Retinal pigment epithelial cell (primary cell): ENCODE data around the gene FARS2.

ENCODE experiments used
- DNase-seq: peaks from one replicate; pipeline ENCODE4 v3.0.0-alpha.2; 2010; ENCODE audit warnings: low read depth
- H3K4me3 ChIP-seq: 2 replicates; pipeline ENCODE4 v1.5.1; 2011; ENCODE audit warnings: mild to moderate bottlenecking, low read length, control low read depth, moderate library complexity
- TF ChIP-seq, protein P1 (sequence below): conservative IDR thresholded peaks from 2 replicates; pipeline ENCODE4 v1.5.1; 2011; ENCODE audit warnings: low read depth, low read length, control low read depth, inconsistent platforms

FARS2 gene

DNA sequence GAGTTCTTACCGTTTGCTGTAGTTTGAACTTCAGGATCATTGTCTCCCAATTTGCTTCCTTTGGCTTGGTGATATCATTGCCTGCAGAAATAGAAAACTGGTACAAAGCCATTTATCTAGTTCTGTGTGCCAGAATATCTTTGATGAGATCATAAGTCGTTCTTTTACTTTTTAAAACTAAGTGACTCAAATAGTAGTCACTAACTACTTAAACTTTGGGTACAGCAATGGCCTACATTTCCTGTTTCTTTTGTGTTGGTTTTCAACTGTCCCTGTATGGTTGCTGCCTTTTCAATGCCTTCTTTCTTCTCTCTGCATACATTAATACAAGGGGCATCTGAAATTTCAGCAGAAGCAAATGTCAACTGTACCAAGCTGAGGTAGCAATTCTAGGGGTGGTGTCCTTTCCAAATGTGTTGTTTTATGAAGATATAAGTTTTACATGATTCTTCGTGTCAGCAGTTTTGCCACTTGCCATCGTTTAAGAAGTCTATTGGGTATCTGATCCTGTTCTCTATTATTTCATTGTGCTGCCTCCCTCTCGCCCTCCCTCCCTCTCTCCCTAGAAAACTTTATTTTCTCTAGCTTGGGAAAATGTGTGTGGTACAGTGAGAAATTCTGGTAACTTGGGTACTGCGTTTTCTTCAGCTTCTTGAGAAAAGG is 238.5 kb downstream of the FARS2 start:
- no peak for DNase-seq
- TF ChIP-seq, protein P1, sequence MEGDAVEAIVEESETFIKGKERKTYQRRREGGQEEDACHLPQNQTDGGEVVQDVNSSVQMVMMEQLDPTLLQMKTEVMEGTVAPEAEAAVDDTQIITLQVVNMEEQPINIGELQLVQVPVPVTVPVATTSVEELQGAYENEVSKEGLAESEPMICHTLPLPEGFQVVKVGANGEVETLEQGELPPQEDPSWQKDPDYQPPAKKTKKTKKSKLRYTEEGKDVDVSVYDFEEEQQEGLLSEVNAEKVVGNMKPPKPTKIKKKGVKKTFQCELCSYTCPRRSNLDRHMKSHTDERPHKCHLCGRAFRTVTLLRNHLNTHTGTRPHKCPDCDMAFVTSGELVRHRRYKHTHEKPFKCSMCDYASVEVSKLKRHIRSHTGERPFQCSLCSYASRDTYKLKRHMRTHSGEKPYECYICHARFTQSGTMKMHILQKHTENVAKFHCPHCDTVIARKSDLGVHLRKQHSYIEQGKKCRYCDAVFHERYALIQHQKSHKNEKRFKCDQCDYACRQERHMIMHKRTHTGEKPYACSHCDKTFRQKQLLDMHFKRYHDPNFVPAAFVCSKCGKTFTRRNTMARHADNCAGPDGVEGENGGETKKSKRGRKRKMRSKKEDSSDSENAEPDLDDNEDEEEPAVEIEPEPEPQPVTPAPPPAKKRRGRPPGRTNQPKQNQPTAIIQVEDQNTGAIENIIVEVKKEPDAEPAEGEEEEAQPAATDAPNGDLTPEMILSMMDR: no peak

DNA sequence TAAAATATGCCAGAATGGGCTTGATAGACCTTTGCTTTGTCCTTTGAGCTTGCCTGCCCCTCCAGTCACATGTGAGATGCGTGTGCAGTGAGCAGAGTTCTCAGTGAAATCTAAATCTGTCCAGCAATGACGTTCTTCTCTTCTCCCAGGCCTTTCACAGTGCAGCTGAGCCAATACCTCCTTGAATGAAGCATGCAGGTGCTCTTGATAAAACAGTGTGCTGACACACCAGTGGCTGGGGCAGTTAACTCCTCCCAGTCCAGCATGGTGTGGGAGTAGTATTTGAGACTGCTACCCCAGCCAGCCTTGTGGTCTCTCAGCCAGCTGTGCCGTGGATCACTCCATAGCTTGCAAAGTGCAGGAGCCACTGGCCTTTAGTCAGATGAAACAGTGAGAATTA is 240.5 kb downstream of the FARS2 start:
- TF ChIP-seq, protein P1: no peak
- DNase-seq: no peak
- no peak overlapping the region for H3K4me3 ChIP-seq

More for the DNA sequence above, 238.5 kb downstream of the FARS2 start:
- no peak overlapping the region for H3K4me3 ChIP-seq

DNA sequence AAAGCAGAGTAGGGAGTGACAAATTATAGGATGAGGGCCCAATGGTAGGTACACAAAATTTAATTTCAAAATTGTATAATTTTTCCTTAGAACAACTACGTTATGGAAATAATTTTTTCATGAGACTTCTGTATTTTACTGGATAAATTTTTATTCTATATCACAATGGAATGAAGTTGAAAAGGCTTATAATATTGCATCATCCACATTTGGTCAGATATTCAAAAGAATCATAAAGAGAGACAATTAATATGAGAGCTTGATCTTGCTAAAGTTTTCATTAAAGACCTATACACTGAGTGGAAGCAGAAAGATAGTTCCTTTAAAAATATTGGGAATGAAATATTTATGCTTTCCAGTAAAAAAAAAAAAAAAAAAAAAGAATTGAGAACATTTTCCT is 242.8 kb downstream of the FARS2 start:
- TF ChIP-seq, protein P1: no peak
- no peak for DNase-seq
- H3K4me3 ChIP-seq: no peak overlapping the region

DNA sequence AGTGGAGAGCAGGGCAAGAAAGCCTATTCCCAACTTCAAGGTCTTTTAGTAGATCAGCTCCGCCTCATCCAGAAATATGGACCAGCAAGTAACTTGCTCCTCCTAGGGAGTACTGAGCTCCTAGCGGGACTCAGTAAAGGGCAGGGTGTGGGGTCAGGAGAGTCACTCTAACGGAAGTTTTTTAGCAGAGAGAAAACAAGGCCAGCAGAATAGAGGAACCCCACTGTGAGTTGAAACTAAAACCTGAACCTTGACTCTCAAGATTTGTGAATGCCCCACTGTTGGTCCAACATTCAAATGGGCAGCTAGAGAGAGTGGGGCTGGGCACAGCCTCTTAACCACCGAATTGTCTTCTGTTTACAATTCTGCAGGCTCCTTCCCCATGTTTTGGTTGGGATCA is 244.8 kb downstream of the FARS2 start:
- H3K4me3 ChIP-seq: no peak overlapping the region
- DNase-seq: no peak
- TF ChIP-seq, protein P1: no peak

DNA sequence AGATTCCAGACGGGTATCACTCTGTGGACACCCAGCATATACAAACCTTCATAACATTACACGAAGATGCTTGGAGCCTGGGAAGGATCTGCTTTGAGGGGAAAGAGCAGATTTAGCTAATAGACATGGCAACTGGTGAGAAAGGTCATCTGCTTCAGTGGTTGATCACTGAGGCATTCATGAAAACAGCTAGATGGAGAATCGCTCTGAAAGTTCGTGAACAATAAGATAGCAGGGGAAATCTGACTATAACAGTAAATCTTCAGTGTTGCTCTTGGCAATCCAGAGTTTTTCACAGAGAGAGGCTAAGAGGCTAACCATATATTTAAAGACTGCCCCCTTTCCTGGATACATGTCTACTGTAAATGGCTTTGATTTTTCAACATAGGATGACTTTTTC is 245.3 kb downstream of the FARS2 start:
- TF ChIP-seq, protein P1: no peak
- no peak overlapping the region for H3K4me3 ChIP-seq
- DNase-seq: no peak

DNA sequence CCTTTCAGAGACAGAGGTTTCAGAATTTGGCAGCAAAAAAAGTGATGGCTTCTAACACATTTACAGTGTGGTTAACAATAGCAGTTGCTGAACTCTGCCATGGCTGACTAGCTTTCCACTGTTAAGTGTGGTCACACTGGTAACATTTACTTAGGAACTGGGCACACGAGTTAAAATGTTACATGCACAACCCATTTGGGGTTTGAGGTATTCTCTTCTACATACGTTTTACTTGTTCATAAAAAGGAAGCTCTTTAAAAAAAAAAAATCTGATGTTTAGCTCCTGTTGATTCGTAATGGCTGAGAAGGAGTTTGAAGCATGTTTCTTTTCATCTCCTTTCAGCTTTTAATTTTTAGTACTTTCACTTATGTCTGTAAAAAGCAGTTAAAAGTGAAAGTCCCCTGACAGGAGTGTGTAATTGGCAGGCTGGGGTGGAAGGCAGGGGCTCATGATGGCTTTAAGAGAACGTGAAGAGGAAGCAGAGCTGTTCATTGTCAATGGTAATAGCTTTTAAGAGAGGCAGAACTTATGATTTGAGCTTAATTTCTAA is 245.9 kb downstream of the FARS2 start:
- no peak overlapping the region for H3K4me3 ChIP-seq
- DNase-seq: no peak
- TF ChIP-seq, protein P1: no peak

DNA sequence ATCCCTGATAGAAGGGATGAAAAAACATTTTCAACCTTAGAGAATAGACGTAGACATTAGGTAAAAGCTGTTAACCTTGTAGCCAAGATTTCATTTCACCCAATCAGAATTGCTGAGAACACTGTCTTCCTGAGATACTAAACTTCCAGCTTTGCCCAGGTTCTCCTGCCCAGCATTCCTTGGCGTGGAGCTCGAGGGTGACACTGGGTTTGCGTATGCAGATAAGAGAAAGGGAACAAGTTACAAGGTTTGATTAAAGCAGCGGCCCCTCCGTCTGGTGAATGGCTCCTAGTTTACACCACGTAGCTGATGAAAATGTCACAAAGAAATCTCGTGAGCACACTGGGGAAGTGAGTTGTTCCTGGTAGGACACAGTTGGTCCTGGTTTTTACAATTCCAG is 247.8 kb downstream of the FARS2 start:
- no peak for DNase-seq
- TF ChIP-seq, protein P1: no peak
- no peak overlapping the region for H3K4me3 ChIP-seq
